ENCODE measurements around the gene ANKRD10.

The ANKRD10 gene

GRCh38 chr13:110828705-110829104, 86.2 kb downstream of the ANKRD10 start:
- no peak for DNase-seq

Measured in retina (tissue), 1 donor.